Mesenchymal stem cell (in vitro differentiated cells and primary cell): ENCODE measurements around the gene CCL7.

Experiments used
- DNase-seq: peaks from one replicate; pipeline ENCODE4 v3.0.0-alpha.2; 2013
- H2AFZ ChIP-seq: one replicate; pipeline ENCODE4 v1.6.1; 2013; ENCODE audit warnings: low read depth, mild to moderate bottlenecking, control low read depth, inconsistent platforms, low read length, moderate library complexity
- H2AK5ac ChIP-seq: 2 replicates; pipeline ENCODE4 v1.6.1; 2013; ENCODE audit warnings: low read length, moderate library complexity, mild to moderate bottlenecking, inconsistent platforms; ENCODE audit not compliant: severe bottlenecking
- H2BK120ac ChIP-seq: one replicate; pipeline ENCODE4 v1.6.1; 2013; ENCODE audit warnings: low read depth, mild to moderate bottlenecking, inconsistent platforms, low read length, moderate library complexity
- H2BK12ac ChIP-seq, 2 experiments: one replicate each; pipeline ENCODE4 v1.6.1; 2013; ENCODE audit warnings: inconsistent platforms in 2 of 2, low read length in 2 of 2, mild to moderate bottlenecking in 2 of 2, moderate library complexity in 2 of 2, control low read depth in 1 of 2
- H2BK15ac ChIP-seq: one replicate; pipeline ENCODE4 v1.6.1; 2013; ENCODE audit warnings: mild to moderate bottlenecking, low read depth, inconsistent platforms; ENCODE audit not compliant: poor library complexity, severe bottlenecking
- H2BK5ac ChIP-seq: 2 replicates; pipeline ENCODE4 v1.6.1; 2013; ENCODE audit warnings: low read depth, mild to moderate bottlenecking, low read length, control low read depth, inconsistent platforms; ENCODE audit not compliant: poor library complexity, severe bottlenecking
- H3K14ac ChIP-seq, 2 experiments: one replicate each; pipeline ENCODE4 v1.6.1; 2013; ENCODE audit warnings: inconsistent platforms in 2 of 2, low read length in 2 of 2, control low read depth in 1 of 2, mild to moderate bottlenecking in 1 of 2, moderate library complexity in 1 of 2
- H3K18ac ChIP-seq, 2 experiments: one replicate each; pipeline ENCODE4 v1.6.1; 2013; ENCODE audit warnings: inconsistent platforms in 2 of 2, low read length in 2 of 2, control low read depth in 1 of 2, low read depth in 1 of 2, mild to moderate bottlenecking in 1 of 2
- H3K23ac ChIP-seq, 2 experiments: one replicate each; pipeline ENCODE4 v1.6.1; 2013; ENCODE audit warnings: inconsistent platforms in 2 of 2, low read length in 2 of 2, mild to moderate bottlenecking in 2 of 2, moderate library complexity in 2 of 2, control low read depth in 1 of 2
- H3K27ac ChIP-seq: 2 replicates; pipeline ENCODE4 v1.5.1; 2013; ENCODE audit warnings: mild to moderate bottlenecking, moderate library complexity, low read length, control low read depth, inconsistent platforms; ENCODE audit not compliant: poor library complexity, severe bottlenecking
- H3K27me3 ChIP-seq, 2 experiments: 2 replicates each; pipeline versions ENCODE4 v1.6.1 to v1.7.0; 2013; ENCODE audit warnings: low read length in 2 of 2, mild to moderate bottlenecking in 2 of 2, moderate library complexity in 2 of 2, control low read depth in 1 of 2, inconsistent platforms in 1 of 2; ENCODE audit not compliant: control insufficient read depth in 1 of 2, insufficient read depth in 1 of 2
- H3K36me3 ChIP-seq, 2 experiments: 2 replicates each; pipeline versions ENCODE4 v1.6.1 to v1.7.0; 2013; ENCODE audit warnings: low read length in 2 of 2, control low read depth in 1 of 2, inconsistent platforms in 1 of 2, low read depth in 1 of 2, mild to moderate bottlenecking in 1 of 2; ENCODE audit not compliant: insufficient read depth in 2 of 2, control insufficient read depth in 1 of 2
- H3K4ac ChIP-seq, 2 experiments: one replicate each; pipeline ENCODE4 v1.6.1; 2013; ENCODE audit warnings: inconsistent platforms in 2 of 2, low read length in 2 of 2, mild to moderate bottlenecking in 2 of 2, moderate library complexity in 2 of 2, control low read depth in 1 of 2, low read depth in 1 of 2
- H3K4me1 ChIP-seq: 2 replicates; pipeline ENCODE4 v1.6.1; 2013; ENCODE audit warnings: low read depth, low read length, control low read depth; ENCODE audit not compliant: control insufficient read depth, insufficient read depth
- H3K4me2 ChIP-seq: 2 replicates; pipeline ENCODE4 v1.6.1; 2013; ENCODE audit warnings: low read length, mild to moderate bottlenecking, inconsistent platforms; ENCODE audit not compliant: poor library complexity, severe bottlenecking
- H3K4me3 ChIP-seq, 2 experiments: 2 replicates each; pipeline versions ENCODE4 v1.5.1 to v1.7.0; 2013; ENCODE audit warnings: low read length in 2 of 2, mild to moderate bottlenecking in 2 of 2, control low read depth in 1 of 2, low read depth in 1 of 2; ENCODE audit not compliant: insufficient read depth in 1 of 2
- H3K79me1 ChIP-seq: replicated peaks from 2 replicates; pipeline ENCODE4 v1.6.1; 2013; ENCODE audit warnings: mild to moderate bottlenecking, control low read depth, low read length, inconsistent platforms; ENCODE audit not compliant: poor library complexity, severe bottlenecking
- H3K9ac ChIP-seq: 2 replicates; pipeline ENCODE4 v1.7.0; 2013; ENCODE audit warnings: mild to moderate bottlenecking, low read length, moderate library complexity
- H3K9me3 ChIP-seq: 2 replicates; pipeline ENCODE4 v1.7.0; 2013; ENCODE audit warnings: mild to moderate bottlenecking, low read length; ENCODE audit not compliant: control insufficient read depth
- H4K8ac ChIP-seq: one replicate; pipeline ENCODE4 v1.6.1; 2013; ENCODE audit warnings: inconsistent platforms, mild to moderate bottlenecking, low read length, moderate library complexity
- H4K91ac ChIP-seq: one replicate; pipeline ENCODE4 v1.6.1; 2013; ENCODE audit warnings: mild to moderate bottlenecking, low read length, inconsistent platforms
- WGBS: methylation state at CpG from one replicate; pipeline ENCODE4 v1.1.7; 2013; ENCODE audit warnings: mixed read lengths; 5-methylcytosine and 5-hydroxymethylcytosine counted together

The CCL7 gene

GRCh38 chr17:34301986-34302385 is 32.0 kb downstream of the CCL7 start:
- Histone ChIP-seq H3K9ac (no peak overlapping the region), H3K4me2 (no peak overlapping the region), H2BK120ac (no peak overlapping the region), H2AK5ac (no peak overlapping the region), H2BK12ac (no peak overlapping the region), H2BK5ac (no peak overlapping the region), H3K9me3 (no peaks in the 10 kb centered on the region), H2BK15ac (no peak overlapping the region), H2AFZ (no peak overlapping the region), H3K27ac (no peak overlapping the region), H3K23ac (no peak overlapping the region), H3K14ac (no peak overlapping the region), H3K79me1 (no peaks in the 10 kb centered on the region), H3K4me1 (peaks cover 5% of the 10 kb centered on the region), H4K91ac (no peak overlapping the region), H3K4me3 (no peak overlapping the region), H3K4ac (no peak overlapping the region), H3K36me3 (no peaks in the 10 kb centered on the region), H4K8ac (no peak overlapping the region), H3K27me3 (no peaks in the 10 kb centered on the region), H3K18ac (no peak overlapping the region)
- no peak for DNase-seq
- 94% methylated on average over 2 of the region's 2 CpGs for WGBS

DNA sequence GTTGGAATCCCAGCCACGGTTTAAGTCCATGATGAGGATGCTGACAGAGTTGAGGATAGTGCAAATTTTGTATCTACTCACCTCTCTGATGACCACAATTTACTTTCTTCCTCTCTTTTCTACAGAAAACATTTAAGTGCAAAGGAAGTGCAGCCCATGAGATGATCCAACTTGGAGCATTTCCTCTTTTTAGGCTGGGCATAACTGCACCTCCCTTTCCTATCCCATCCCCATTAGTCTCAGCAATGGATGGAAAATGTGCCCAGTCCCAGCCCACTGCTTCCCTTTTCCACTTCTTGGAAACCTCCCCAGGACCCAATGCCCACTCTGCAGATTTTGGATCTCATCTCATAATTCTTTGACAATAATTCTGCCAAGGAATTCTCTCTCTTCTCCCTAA is 32.6 kb downstream of the CCL7 start:
- no peak for DNase-seq
- Histone ChIP-seq H3K4me3 (no peak overlapping the region), H2AFZ (no peak overlapping the region), H2BK120ac (no peak overlapping the region), H3K4ac (no peak overlapping the region), H2BK15ac (no peak overlapping the region), H3K4me2 (no peak overlapping the region), H4K91ac (no peak overlapping the region), H3K79me1 (no peaks in the 10 kb centered on the region), H3K9ac (no peak overlapping the region), H3K27ac (no peak overlapping the region), H2AK5ac (no peak overlapping the region), H3K18ac (no peak overlapping the region), H3K14ac (no peak overlapping the region), H3K9me3 (no peaks in the 10 kb centered on the region), H2BK5ac (no peak overlapping the region), H3K27me3 (no peaks in the 10 kb centered on the region), H4K8ac (no peak overlapping the region), H3K36me3 (no peaks in the 10 kb centered on the region), H3K4me1 (peaks cover 5% of the 10 kb centered on the region), H2BK12ac (no peak overlapping the region), H3K23ac (no peak overlapping the region)
- WGBS, result 86% methylated on average over 1 of the region's 1 CpG

- Histone ChIP-seq H4K91ac (no peak overlapping the region), H3K4me3 (no peak overlapping the region), H2BK15ac (no peak overlapping the region), H4K8ac (no peak overlapping the region), H3K9me3 (no peaks in the 10 kb centered on the region), H3K36me3 (no peaks in the 10 kb centered on the region), H2AK5ac (no peak overlapping the region), H3K4me2 (no peak overlapping the region), H2AFZ (no peak overlapping the region), H3K79me1 (no peaks in the 10 kb centered on the region), H3K27me3 (no peaks in the 10 kb centered on the region), H3K27ac (no peak overlapping the region), H3K14ac (no peak overlapping the region), H3K9ac (no peak overlapping the region), H2BK5ac (no peak overlapping the region), H3K23ac (no peak overlapping the region), H2BK12ac (no peak overlapping the region), H2BK120ac (no peak overlapping the region), H3K18ac (no peak overlapping the region), H3K4me1 (peaks cover 5% of the 10 kb centered on the region), H3K4ac (no peak overlapping the region)
- DNase-seq, result no peak
- 95% methylated on average over 1 of the region's 2 CpGs for WGBS
Measured at GRCh38 chr17:34303606-34304005, 33.6 kb downstream of the CCL7 start.

DNA sequence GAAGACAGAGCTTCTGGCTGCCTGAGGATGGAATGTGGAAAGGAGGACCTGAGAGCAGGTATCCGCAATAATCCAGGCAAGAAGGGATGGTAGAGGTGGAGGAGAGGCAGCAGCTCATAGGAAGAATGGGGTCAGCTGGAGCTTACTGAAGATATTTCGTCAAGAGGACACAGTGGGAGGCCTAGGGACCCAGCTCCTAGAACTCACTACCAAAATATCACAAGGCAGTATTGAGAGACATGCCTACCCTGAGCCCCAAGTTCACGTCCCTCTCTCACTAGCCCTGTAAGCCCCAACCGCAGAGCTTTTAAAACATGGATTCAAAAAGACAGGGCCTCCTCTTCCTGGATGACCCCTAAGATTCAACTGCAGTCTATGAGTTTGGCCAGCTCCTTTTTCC is 35.0 kb downstream of the CCL7 start:
- H2BK12ac ChIP-seq, result no peak overlapping the region
- peaks cover 5% of the 10 kb centered on the region for H3K4me1 ChIP-seq
- no peak overlapping the region for H3K9ac ChIP-seq
- no peak overlapping the region for H4K91ac ChIP-seq
- H2AK5ac ChIP-seq, result no peak overlapping the region
- H4K8ac ChIP-seq, result no peak overlapping the region
- no peak overlapping the region for H2AFZ ChIP-seq
- no peak overlapping the region for H3K27ac ChIP-seq
- H3K36me3 ChIP-seq, result no peaks in the 10 kb centered on the region
- H3K4ac ChIP-seq, result no peak overlapping the region
- H3K18ac ChIP-seq, result no peak overlapping the region
- no peak for DNase-seq
- no peak overlapping the region for H3K4me3 ChIP-seq
- no peak overlapping the region for H2BK5ac ChIP-seq
- H3K9me3 ChIP-seq, result no peaks in the 10 kb centered on the region
- H3K4me2 ChIP-seq, result no peak overlapping the region
- no peaks in the 10 kb centered on the region for H3K27me3 ChIP-seq
- WGBS, result 83% methylated on average over 4 of the region's 4 CpGs
- H3K79me1 ChIP-seq, result no peaks in the 10 kb centered on the region
- no peak overlapping the region for H3K14ac ChIP-seq
- no peak overlapping the region for H2BK120ac ChIP-seq
- no peak overlapping the region for H2BK15ac ChIP-seq
- no peak overlapping the region for H3K23ac ChIP-seq
